GM21576 (cell line): ENCODE measurements around the gene FLRT2.

Experiments used
- ATAC-seq: cut with Tn5 transposase; IDR thresholded peaks from one replicate; pipeline ENCODE4 v1.9.1; 2021; ENCODE audit warnings: mild to moderate bottlenecking, moderate library complexity; ENCODE audit not compliant: unreplicated experiment

Gene FLRT2

GRCh38 chr14:85530626-85531025 is 682 bp downstream of the FLRT2 start:
- no peak for ATAC-seq

- no peak for ATAC-seq
These were observed 1.2 kb downstream of the FLRT2 start for GRCh38 chr14:85531141-85531586.

- ATAC-seq, result no peak
These were observed 1.8 kb downstream of the FLRT2 start for GRCh38 chr14:85531587-85532373.

- no peak for ATAC-seq
These were observed 2.6 kb downstream of the FLRT2 start for GRCh38 chr14:85532374-85533022.

GRCh38 chr14:85533023-85533860 is 3.3 kb downstream of the FLRT2 start:
- ATAC-seq, result no peak

- no peak for ATAC-seq
These were observed 3.9 kb downstream of the FLRT2 start for GRCh38 chr14:85533861-85534291.

GRCh38 chr14:85534458-85535293 is 4.7 kb downstream of the FLRT2 start:
- no peak for ATAC-seq

GRCh38 chr14:85535321-85535720 is 5.4 kb downstream of the FLRT2 start:
- ATAC-seq, result no peak

- ATAC-seq, result no peak
These were observed 6.3 kb downstream of the FLRT2 start for GRCh38 chr14:85535991-85536832.

- no peak for ATAC-seq
These were observed 6.9 kb downstream of the FLRT2 start for GRCh38 chr14:85536833-85537190.

GRCh38 chr14:85537526-85537925 is 7.6 kb downstream of the FLRT2 start:
- no peak for ATAC-seq

GRCh38 chr14:85538636-85539035 is 8.7 kb downstream of the FLRT2 start:
- no peak for ATAC-seq

- ATAC-seq, result no peak
These were observed 9.6 kb downstream of the FLRT2 start for GRCh38 chr14:85539510-85539909.

- ATAC-seq, result no peak
These were observed 12.7 kb downstream of the FLRT2 start for GRCh38 chr14:85542623-85543022.

GRCh38 chr14:85545738-85546137 is 15.8 kb downstream of the FLRT2 start:
- ATAC-seq, result no peak

GRCh38 chr14:85546390-85546789 is 16.4 kb downstream of the FLRT2 start:
- no peak for ATAC-seq

- no peak for ATAC-seq
These were observed 19.8 kb downstream of the FLRT2 start for GRCh38 chr14:85549697-85550096.

- no peak for ATAC-seq
These were observed 24.2 kb downstream of the FLRT2 start for GRCh38 chr14:85554106-85554505.

GRCh38 chr14:85556267-85556666 is 26.3 kb downstream of the FLRT2 start:
- ATAC-seq, result no peak

- no peak for ATAC-seq
These were observed 28.6 kb downstream of the FLRT2 start for GRCh38 chr14:85558505-85558904.
